HepG2 (cell line): ENCODE measurements around the gene WDR18. TPM values are rescaled to one million over a fixed set of nuclear protein-coding genes. Genes with fewer than 3 reads are reported as not detected.

Experiments
- ATAC-seq: fragments of 200-7000 bp; cut with Tn5 transposase; 3 replicates; pipeline ENCODE4 v1.9.1; 2020; ENCODE audit warnings: mild to moderate bottlenecking, moderate library complexity
- BruUV-seq: library from RNA; stranded (reverse); fragments of 400-500 nt; replicated peaks from 2 replicates; lab custom pipeline; 2021; lab: Mats Ljungman, UMichigan
- CTCF ChIA-PET: fragments of 300-600 bp; formaldehyde crosslinking; extraction: SDS; loops from one replicate; lab custom pipeline; 2021; ENCODE audit warnings: low total read pairs, inconsistent platforms, low intra/inter-chr PET ratio; lab: Yijun Ruan, JAX
- POLR2A ChIA-PET: fragments of 350-600 bp; sonication (Branson Sonifier 250); formaldehyde crosslinking; loops from one replicate; lab custom pipeline; 2020; ENCODE audit warnings: antibody characterized with exemption, inconsistent platforms; lab: Yijun Ruan, JAX
- DNase-seq: peaks from one replicate; pipeline ENCODE4 v3.0.0-alpha.2; 2015; ENCODE audit warnings: low spot score
- FAIRE-seq: peaks from 3 replicates; lab custom pipeline; 2011; peaks lifted over from hg19 to GRCh38; lab: Jason Lieb, UNC
- H2AFZ ChIP-seq: one replicate; pipeline ENCODE4 v1.6.1; 2011; ENCODE audit warnings: low read length, inconsistent platforms
- H3K27ac ChIP-seq: fragments of 300-600 bp; 3 replicates; pipeline ENCODE4 v1.8.0; 2011; ENCODE audit warnings: mixed run types, mild to moderate bottlenecking, mixed read lengths, low read length, inconsistent platforms; ENCODE audit not compliant: insufficient read depth; ENCODE audit errors: extremely low read length
- H3K27me3 ChIP-seq, 2 experiments: fragments of 200-600 bp in 1 of 2; 2 replicates in 1 of 2; 3 replicates in 1 of 2; pipeline versions ENCODE4 v1.6.0 to v1.8.0; 2011; ENCODE audit warnings: low read length in 2 of 2, mild to moderate bottlenecking in 2 of 2, moderate library complexity in 2 of 2, inconsistent platforms in 1 of 2; ENCODE audit not compliant: insufficient read depth in 2 of 2, control insufficient read depth in 1 of 2
- H3K36me3 ChIP-seq, 2 experiments: fragments of 200-600 bp in 1 of 2; replicated peaks in 1 of 2; 2 replicates in 1 of 2; 3 replicates in 1 of 2; pipeline versions ENCODE4 v1.5.1 to v1.8.0; 2011; ENCODE audit warnings: low read length in 2 of 2, inconsistent platforms in 1 of 2; ENCODE audit not compliant: insufficient read depth in 2 of 2, control insufficient read depth in 1 of 2
- H3K4me1 ChIP-seq: 2 replicates; pipeline ENCODE4 v1.5.1; 2012; ENCODE audit warnings: low read length, inconsistent platforms; ENCODE audit not compliant: insufficient read depth
- H3K4me2 ChIP-seq: 2 replicates; pipeline ENCODE4 v1.6.0; 2011; ENCODE audit warnings: low read depth, low read length, inconsistent platforms
- H3K4me3 ChIP-seq, 3 experiments: fragments of 200-600 bp in 1 of 3; sonication (generic), shearing (Covaris generic) in 1 of 3; replicated peaks in 1 of 3; 2 replicates each; pipeline ENCODE4 v1.5.1; 2011 to 2016; ENCODE audit warnings: low read length in 3 of 3, inconsistent platforms in 2 of 3, low read depth in 2 of 3, mild to moderate bottlenecking in 2 of 3, control low read depth in 1 of 3, mixed read lengths in 1 of 3; ENCODE audit not compliant: insufficient read depth in 1 of 3
- H3K79me2 ChIP-seq: one replicate; pipeline ENCODE4 v1.6.1; 2011; ENCODE audit warnings: low read length, inconsistent platforms; ENCODE audit not compliant: insufficient read depth
- H3K9ac ChIP-seq: 2 replicates; pipeline ENCODE4 v1.6.0; 2011; ENCODE audit warnings: mild to moderate bottlenecking, low read depth, low read length, inconsistent platforms; ENCODE audit not compliant: insufficient read depth
- H3K9me3 ChIP-seq: 2 replicates; pipeline ENCODE4 v1.5.1; 2012; ENCODE audit warnings: mild to moderate bottlenecking, low read length
- H4K20me1 ChIP-seq: 2 replicates; pipeline ENCODE4 v1.6.0; 2011; ENCODE audit warnings: inconsistent platforms, mild to moderate bottlenecking, low read length, moderate library complexity; ENCODE audit not compliant: insufficient read depth
- AGO2 ChIP-seq: fragments of 200-400 bp; formaldehyde crosslinking; optimal IDR thresholded peaks from 2 replicates; pipeline ENCODE3; 2017; ENCODE audit warnings: mild to moderate bottlenecking, low read depth, low read length, moderate library complexity
- HMGXB3 ChIP-seq: sonication (generic); formaldehyde crosslinking; IDR thresholded peaks from 2 replicates; pipeline ENCODE4 v1.4.0; 2020; ENCODE audit warnings: missing genetic modification reagents, borderline replicate concordance
- KDM5B ChIP-seq: sonication (generic); formaldehyde crosslinking; IDR thresholded peaks from 2 replicates; pipeline ENCODE4 v1.4.0; 2020; ENCODE audit warnings: missing genetic modification reagents, mild to moderate bottlenecking, borderline replicate concordance
- MED8 ChIP-seq: sonication (generic); formaldehyde crosslinking; IDR thresholded peaks from 2 replicates; pipeline ENCODE4 v1.8.1; 2023; ENCODE audit warnings: mild to moderate bottlenecking, missing genetic modification reagents; ENCODE audit not compliant: insufficient replicate concordance
- MLXIP ChIP-seq: sonication (generic); formaldehyde crosslinking; IDR thresholded peaks from 2 replicates; pipeline ENCODE4 v1.9.0; 2021; ENCODE audit warnings: missing genetic modification reagents, borderline replicate concordance
- RBM22 ChIP-seq: fragments of 200-400 bp; formaldehyde crosslinking; optimal IDR thresholded peaks from 2 replicates; pipeline ENCODE3; 2017; ENCODE audit warnings: mild to moderate bottlenecking, low read length, moderate library complexity
- SKIL ChIP-seq: sonication (generic); formaldehyde crosslinking; IDR thresholded peaks from 2 replicates; pipeline ENCODE4 v1.8.0; 2022; ENCODE audit warnings: missing genetic modification reagents, mild to moderate bottlenecking, moderate library complexity, borderline replicate concordance
- SMAD9 ChIP-seq: sonication (generic); formaldehyde crosslinking; IDR thresholded peaks from 2 replicates; pipeline ENCODE4 v1.5.1; 2020; ENCODE audit warnings: mild to moderate bottlenecking, missing genetic modification reagents
- SSRP1 ChIP-seq: IDR thresholded peaks from 2 replicates; pipeline ENCODE4 v1.6.1; 2016; ENCODE audit warnings: control low read depth
- WIZ ChIP-seq: sonication (generic); formaldehyde crosslinking; IDR thresholded peaks from 2 replicates; pipeline ENCODE4 v1.5.1; 2020; ENCODE audit warnings: mild to moderate bottlenecking, missing genetic modification reagents
- ZMYM3 ChIP-seq: sonication (generic); formaldehyde crosslinking; IDR thresholded peaks from 2 replicates; pipeline ENCODE4 v1.5.1; 2020; ENCODE audit warnings: mild to moderate bottlenecking, missing genetic modification reagents
- ZNF543 ChIP-seq: sonication (generic); formaldehyde crosslinking; IDR thresholded peaks from 2 replicates; pipeline ENCODE4 v1.4.0; 2020; ENCODE audit warnings: mild to moderate bottlenecking, missing genetic modification reagents
- ZNF550 ChIP-seq: sonication (generic); formaldehyde crosslinking; IDR thresholded peaks from 2 replicates; pipeline ENCODE4 v1.4.0; 2020; ENCODE audit warnings: mild to moderate bottlenecking, missing genetic modification reagents, borderline replicate concordance
- ZNF7 ChIP-seq: IDR thresholded peaks from 2 replicates; pipeline ENCODE4 v1.6.1; 2016; ENCODE audit warnings: missing biosample characterization, missing genetic modification reagents
- WGBS: methylation state at CpG from one replicate; pipeline ENCODE4 v1.1.6; 2017; ENCODE audit warnings: low lambda C conversion rate; 5-methylcytosine and 5-hydroxymethylcytosine counted together
- in situ Hi-C: cut with HindIII; loops from 2 replicates; pipeline ENCODE4 v1.10.0; 2017; ENCODE audit warnings: low pct_unique_long_range_greater_than_20kb; ENCODE audit not compliant: extremely low pct_ligation_motif_present
- intact Hi-C: fragments of 100-400 bp; cut with micrococcal nuclease; formaldehyde crosslinking; loops from one replicate; pipeline ENCODE4 v1.10.0; 2022; ENCODE audit not compliant: unreplicated experiment
- polyA plus RNA-seq, 8 experiments: library from polyadenylated mRNA; depleted of rRNA in 3 of 8; stranded (reverse) in 7 of 8; unstranded in 1 of 8; fragments of >200 nt; fragmentation: Illumina TruSeq in 4 of 8; extraction: Trizol in 4 of 8; gene quantifications; 2 replicates each; pipeline versions ENCODE4 v1.2.1 to v1.2.3, GENCODE V29; 2011 to 2016; ENCODE audit warnings: low read depth in 4 of 8, missing spikeins in 1 of 8, mixed read lengths in 1 of 8; ENCODE audit not compliant: insufficient read depth in 1 of 8
- total RNA-seq, 5 experiments: library from RNA; depleted of rRNA; stranded (reverse); fragments of >200 nt; fragmentation: Illumina TruSeq; extraction: Trizol; gene quantifications; 2 replicates each; pipeline ENCODE4 v1.2.3, GENCODE V29; 2016; ENCODE audit warnings: low read depth in 1 of 5

WDR18 gene
- total and polyA plus RNA-seq, 2 of the 13 experiments (the other 11 are each of a cell fraction or from before 2014, with no cell fraction given), result 36.4 to 47.6 TPM

- ATAC-seq (no peak), DNase-seq (no peak), FAIRE-seq (no peak)
- Histone ChIP-seq H3K4me3 (no peak overlapping the region), H3K36me3 (peaks cover 20 to 62% of the 10 kb centered on the region in 2 experiments), H3K4me1 (peaks cover 41% of the 10 kb centered on the region), H4K20me1 (peaks cover 54% of the 10 kb centered on the region; the same call in 1 of the 2 replicates), H3K9ac (no peak overlapping the region), H3K4me2 (no peak overlapping the region), H3K79me2 (peaks cover 73% of the 10 kb centered on the region), H3K9me3 (no peaks in the 10 kb centered on the region), H3K27me3 (no peaks in the 10 kb centered on the region; a peak in 1 of 5 replicates), H2AFZ (no peak overlapping the region), H3K27ac (no peak overlapping the region)
- in situ Hi-C loops (no loop called here), intact Hi-C loops (no loop called here)
- WGBS, result 94% methylated on average over 27 of the region's 37 CpGs
- POLR2A ChIA-PET, result no interaction called here
- CTCF ChIA-PET, result no interaction called here
- BruUV-seq, result no TSS peak
- TF ChIP-seq AGO2, result peak; percentile 95
- TF ChIP-seq HMGXB3 (CRISPR knock-in tag), result no peak
- TF ChIP-seq MED8 (CRISPR knock-in tag), result peak; percentile 40
- TF ChIP-seq MLXIP (CRISPR knock-in tag), result no peak
- TF ChIP-seq KDM5B (CRISPR knock-in tag), result 0 out of 2 replicates have a peak, but pooled peaks have one; percentile 38
- no peak for TF ChIP-seq ZNF7
- TF ChIP-seq RBM22, result peak; percentile 59
- TF ChIP-seq SKIL, result no peak
- TF ChIP-seq SMAD9, result no peak
- TF ChIP-seq ZMYM3 (CRISPR knock-in tag), result peak; percentile 53
- TF ChIP-seq WIZ (CRISPR knock-in tag), result no peak
- no peak for TF ChIP-seq ZNF550 (CRISPR knock-in tag)
- 0 out of 2 replicates have a peak, but pooled peaks have one; percentile 33 for TF ChIP-seq SSRP1
- TF ChIP-seq ZNF543 (CRISPR knock-in tag), result no peak
Observed at GRCh38 chr19:945401-946252, 38.5 kb upstream of the WDR18 start.
